Activated CD8-positive, alpha-beta T cell treated with anti-CD3 and anti-CD28 coated beads for 36 hours (primary cell): ENCODE data around the gene SLC25A29. TPM values are rescaled to one million over a fixed set of nuclear protein-coding genes. Genes with fewer than 3 reads are reported as not detected.
"Not testable (repeated sequence)": the region's sequence is repeated elsewhere in the genome, so short reads cannot be mapped to it uniquely, and the experiment has no call there.

Experiments used
- ATAC-seq: fragments of 200-7000 bp; cut with Tn5 transposase; one replicate; pipeline ENCODE4 v1.10.0; 2021; ENCODE audit warnings: mild to moderate bottlenecking, moderate library complexity
- CTCF ChIA-PET: fragments of 350-600 bp; sonication (Branson Sonifier 250); formaldehyde crosslinking; loops from one replicate; lab custom pipeline; 2021; ENCODE audit warnings: antibody characterized with exemption; lab: Charles Lee
- POLR2A ChIA-PET: fragments of 350-600 bp; sonication (Branson Sonifier 250); formaldehyde crosslinking; loops from one replicate; lab custom pipeline; 2021; ENCODE audit warnings: antibody characterized with exemption; lab: Charles Lee
- DNase-seq: peaks from one replicate; pipeline ENCODE4 v3.0.0-alpha.2; 2020
- H3K27ac Mint-ChIP-seq: one replicate; pipeline ENCODE4 v1.8.0; 2021; ENCODE audit warnings: mild to moderate bottlenecking, mixed read lengths
- H3K27me3 Mint-ChIP-seq: one replicate; pipeline ENCODE4 v1.8.0; 2021; ENCODE audit warnings: mixed read lengths
- H3K36me3 Mint-ChIP-seq: one replicate; pipeline ENCODE4 v1.8.0; 2021; ENCODE audit warnings: low read depth, mixed read lengths
- H3K4me1 Mint-ChIP-seq: one replicate; pipeline ENCODE4 v1.8.0; 2021; ENCODE audit warnings: low read depth, mixed read lengths
- H3K4me3 Mint-ChIP-seq: one replicate; pipeline ENCODE4 v1.8.0; 2021; ENCODE audit warnings: mild to moderate bottlenecking, moderate library complexity, mixed read lengths
- H3K9me3 Mint-ChIP-seq: one replicate; pipeline ENCODE4 v1.8.0; 2021; ENCODE audit warnings: mixed read lengths
- intact Hi-C: fragments of 100-400 bp; cut with micrococcal nuclease; formaldehyde crosslinking; loops from one replicate; pipeline ENCODE4 v1.10.0; 2022
- total RNA-seq, 2 experiments: library from RNA; stranded (reverse); gene quantifications; one replicate each; pipeline ENCODE4 v1.2.3, GENCODE V29; 2021
- TF ChIP-seq, protein P1 (sequence below): fragments of 200-600 bp; IDR thresholded peaks from one replicate; pipeline ENCODE4 v1.8.0; 2022; ENCODE audit warnings: antibody characterized with exemption, mild to moderate bottlenecking

The SLC25A29 gene
- total RNA-seq, 2 experiments from 2014 or later: 23.6 to 24.7 TPM

DNA sequence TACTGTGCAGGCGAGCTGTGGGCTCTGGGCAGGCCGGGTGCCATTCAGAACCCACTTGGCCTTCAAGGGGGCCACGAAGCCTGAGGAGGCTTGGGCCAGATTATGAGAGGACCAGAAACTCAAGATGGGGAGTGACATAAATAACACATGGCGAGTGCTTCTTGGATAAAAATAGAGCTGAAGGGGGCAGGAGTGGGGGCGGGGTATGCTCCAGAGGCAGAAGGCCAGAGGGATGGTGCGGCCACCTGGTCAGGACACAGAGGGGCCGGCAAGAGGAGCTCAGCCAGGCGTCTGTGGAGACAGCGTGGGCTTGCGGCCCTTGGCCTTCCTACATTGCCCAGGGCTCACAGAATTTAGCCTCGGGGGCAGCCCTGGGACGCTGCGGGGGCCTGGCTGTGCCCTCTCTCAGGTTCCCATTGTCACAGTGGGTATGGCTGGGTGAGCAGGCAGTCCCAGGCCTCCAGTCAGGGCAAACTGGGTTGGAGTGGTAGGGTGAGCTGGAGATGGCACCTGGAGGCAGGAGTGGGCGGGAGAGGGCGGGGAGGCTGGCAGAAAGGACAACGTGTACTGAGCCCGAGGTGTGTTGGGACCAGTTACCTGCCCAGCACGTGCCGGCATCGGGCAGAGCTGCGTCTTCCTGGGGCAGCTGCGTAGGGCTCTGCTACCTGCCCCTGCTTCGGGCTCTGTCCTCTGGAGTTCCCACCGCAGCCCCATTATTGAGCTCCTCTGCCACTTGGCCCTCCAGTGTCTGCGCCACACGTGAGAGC lies 7.4 kb upstream of the SLC25A29 start:
- POLR2A ChIA-PET: interaction anchor here (0.5 to 1.2 kb wide), 6 partner anchors 8 to 315 kb away, joined by 3 to 4 read pairs (median 3); no protein-coding TSS in a partner anchor
- H3K36me3 Mint-ChIP-seq: no peaks in the 10 kb centered on the region
- CTCF ChIA-PET: interaction anchor here (1.0 to 1.6 kb wide), 5 partner anchors 10 to 72 kb away, joined by 3 to 7 read pairs (median 3); no protein-coding TSS in a partner anchor
- H3K4me3 Mint-ChIP-seq: no peak overlapping the region
- ATAC-seq (no peak), DNase-seq (no peak)
- H3K27ac Mint-ChIP-seq: no peak overlapping the region
- H3K27me3 Mint-ChIP-seq: peaks cover 1% of the 10 kb centered on the region
- no peaks in the 10 kb centered on the region for H3K9me3 Mint-ChIP-seq
- H3K4me1 Mint-ChIP-seq: peaks cover 7% of the 10 kb centered on the region
- intact Hi-C loops: no loop called here
- TF ChIP-seq, protein P1, sequence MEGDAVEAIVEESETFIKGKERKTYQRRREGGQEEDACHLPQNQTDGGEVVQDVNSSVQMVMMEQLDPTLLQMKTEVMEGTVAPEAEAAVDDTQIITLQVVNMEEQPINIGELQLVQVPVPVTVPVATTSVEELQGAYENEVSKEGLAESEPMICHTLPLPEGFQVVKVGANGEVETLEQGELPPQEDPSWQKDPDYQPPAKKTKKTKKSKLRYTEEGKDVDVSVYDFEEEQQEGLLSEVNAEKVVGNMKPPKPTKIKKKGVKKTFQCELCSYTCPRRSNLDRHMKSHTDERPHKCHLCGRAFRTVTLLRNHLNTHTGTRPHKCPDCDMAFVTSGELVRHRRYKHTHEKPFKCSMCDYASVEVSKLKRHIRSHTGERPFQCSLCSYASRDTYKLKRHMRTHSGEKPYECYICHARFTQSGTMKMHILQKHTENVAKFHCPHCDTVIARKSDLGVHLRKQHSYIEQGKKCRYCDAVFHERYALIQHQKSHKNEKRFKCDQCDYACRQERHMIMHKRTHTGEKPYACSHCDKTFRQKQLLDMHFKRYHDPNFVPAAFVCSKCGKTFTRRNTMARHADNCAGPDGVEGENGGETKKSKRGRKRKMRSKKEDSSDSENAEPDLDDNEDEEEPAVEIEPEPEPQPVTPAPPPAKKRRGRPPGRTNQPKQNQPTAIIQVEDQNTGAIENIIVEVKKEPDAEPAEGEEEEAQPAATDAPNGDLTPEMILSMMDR: no peak

DNA sequence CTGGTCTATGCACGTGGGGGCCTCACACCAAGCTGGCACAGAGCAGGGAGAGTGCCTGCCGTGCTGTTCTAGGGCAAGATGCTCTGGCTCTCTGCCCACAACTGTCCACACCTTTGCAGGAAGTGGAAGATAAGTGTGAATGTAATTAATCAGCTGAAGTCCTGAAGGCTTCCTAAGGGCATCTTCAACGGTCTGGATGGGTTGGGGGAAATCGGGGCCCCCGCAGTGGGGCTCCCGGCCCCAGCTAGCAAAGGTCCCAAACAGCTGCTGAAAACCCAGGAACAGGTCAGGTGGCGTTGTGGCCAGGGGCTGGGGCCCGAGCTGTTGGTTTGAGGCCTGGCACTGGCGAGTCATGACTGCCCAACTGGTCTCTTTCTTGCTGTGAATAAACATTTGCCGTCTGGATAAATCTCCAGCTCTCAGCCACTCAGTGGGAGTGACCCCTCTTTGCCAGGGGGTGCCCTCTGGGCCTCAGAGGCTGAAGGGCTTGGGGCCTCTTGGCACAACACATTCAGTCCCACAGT lies 6.7 kb upstream of the SLC25A29 start:
- DNase-seq (no peak), ATAC-seq (no peak)
- H3K4me3 Mint-ChIP-seq: no peak overlapping the region
- H3K27me3 Mint-ChIP-seq: peaks cover 1% of the 10 kb centered on the region
- CTCF ChIA-PET: interaction anchor here (1.0 to 1.6 kb wide), 5 partner anchors 10 to 72 kb away, joined by 3 to 7 read pairs (median 3); no protein-coding TSS in a partner anchor
- H3K9me3 Mint-ChIP-seq: no peaks in the 10 kb centered on the region
- POLR2A ChIA-PET: interaction anchor here (0.5 to 1.2 kb wide), 3 partner anchors 9 to 28 kb away, joined by 3 to 4 read pairs (median 3); no protein-coding TSS in a partner anchor
- H3K36me3 Mint-ChIP-seq: no peaks in the 10 kb centered on the region
- TF ChIP-seq, protein P1: no peak
- intact Hi-C loops: no loop called here
- H3K4me1 Mint-ChIP-seq: peaks cover 7% of the 10 kb centered on the region
- no peak overlapping the region for H3K27ac Mint-ChIP-seq

DNA sequence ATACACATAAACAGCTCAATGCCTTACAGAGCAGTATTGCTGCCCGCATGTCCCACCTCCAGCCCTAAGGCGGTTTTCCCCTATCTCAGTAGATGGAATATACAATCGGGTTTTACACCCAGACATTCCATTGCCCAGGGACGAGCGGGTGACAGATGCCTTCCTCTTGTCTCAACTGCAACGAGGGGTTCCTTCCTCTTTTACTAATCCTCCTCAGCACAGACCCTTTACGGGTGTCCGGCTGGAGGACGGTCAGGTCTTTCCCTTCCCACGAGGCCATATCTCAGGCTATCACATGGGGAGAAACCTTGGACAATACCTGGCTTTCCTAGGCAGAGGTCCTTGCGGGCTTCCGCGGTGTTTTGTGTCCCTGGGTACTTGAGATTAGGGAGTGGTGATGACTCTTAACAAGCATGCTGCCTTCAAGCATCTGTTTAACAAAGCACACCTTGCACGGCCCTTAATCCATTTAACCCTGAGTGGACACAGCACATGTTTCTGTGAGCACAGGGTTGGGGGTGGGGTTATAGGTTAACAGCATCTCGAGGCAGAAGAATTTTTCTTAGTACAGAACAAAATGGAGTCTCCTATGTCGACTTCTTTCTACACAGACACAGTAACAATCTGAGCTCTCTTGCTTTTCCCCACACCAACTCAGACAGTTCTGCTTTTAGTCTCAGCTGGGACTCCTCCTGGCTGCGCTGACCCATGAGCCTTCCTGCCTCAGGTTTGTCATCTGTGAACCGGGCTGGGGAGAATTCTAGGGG lies 6.0 kb upstream of the SLC25A29 start:
- H3K27me3 Mint-ChIP-seq, DNase-seq, ATAC-seq, H3K4me3 Mint-ChIP-seq, H3K36me3 Mint-ChIP-seq, H3K4me1 Mint-ChIP-seq, H3K9me3 Mint-ChIP-seq, intact Hi-C loops, H3K27ac Mint-ChIP-seq: not testable (repeated sequence)
- ChIA-PET POLR2A (interaction anchor here (0.7 to 1.2 kb wide), 2 partner anchors 9 to 27 kb away, joined by 3 to 4 read pairs; no protein-coding TSS in a partner anchor), CTCF (interaction anchor here (1.0 to 1.6 kb wide), 2 partner anchors 9 to 26 kb away, joined by 3 to 7 read pairs; no protein-coding TSS in a partner anchor)

DNA sequence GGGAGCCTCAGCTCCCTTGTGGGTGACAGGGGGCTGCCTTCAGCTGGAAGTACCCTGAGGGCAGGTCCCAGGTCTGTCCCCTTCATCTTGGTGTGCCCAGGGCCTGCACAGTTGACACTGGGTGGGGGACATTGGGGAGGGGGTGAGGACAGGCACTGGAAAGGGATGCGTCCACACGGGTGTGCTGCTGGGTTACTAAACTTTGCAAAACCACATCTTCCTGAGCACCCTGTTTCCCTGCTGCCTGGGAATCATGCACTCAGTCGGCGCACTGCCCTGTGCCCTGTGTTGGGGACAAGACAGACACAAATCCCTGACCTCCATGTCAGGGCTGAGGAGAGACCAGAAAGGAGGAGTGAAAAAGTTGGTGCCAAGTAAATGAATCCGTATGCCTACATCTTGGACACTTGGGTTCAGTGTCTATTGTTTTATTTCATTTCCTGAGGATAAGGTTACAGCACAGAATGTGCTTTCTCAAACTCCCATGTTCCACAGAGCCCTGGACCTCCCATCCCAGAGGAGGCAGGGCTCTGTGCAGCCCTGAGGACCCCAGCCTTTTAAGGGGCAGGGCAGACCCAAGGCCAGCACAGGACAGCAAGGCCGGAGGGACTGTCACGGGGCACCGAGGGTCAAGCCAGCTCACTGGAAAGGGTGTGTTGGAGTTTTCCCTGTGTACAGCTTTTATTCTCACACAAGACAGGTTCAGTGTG lies 2.9 kb upstream of the SLC25A29 start:
- Mint-ChIP-seq H3K9me3 (no peaks in the 10 kb centered on the region), H3K4me3 (no peak overlapping the region), H3K27ac (no peak overlapping the region), H3K4me1 (peaks cover 15% of the 10 kb centered on the region), H3K27me3 (peaks cover 4% of the 10 kb centered on the region), H3K36me3 (no peaks in the 10 kb centered on the region)
- ChIA-PET POLR2A (interaction anchor here (0.6 to 1.2 kb wide), 3 partner anchors 52 to 97 kb away, joined by 3 to 7 read pairs (median 5); a partner anchor contains a TSS), CTCF (interaction anchor here (0.7 to 2.0 kb wide), 5 partner anchors 9 to 81 kb away, joined by 3 to 6 read pairs (median 3); a partner anchor contains a TSS)
- DNase-seq: no peak
- intact Hi-C loops: loop anchor here (10.0 kb wide), 1 partner anchor 66 kb away; the partner anchor contains the start of gene WDR25
- TF ChIP-seq, protein P1: no peak
- no peak for ATAC-seq

DNA sequence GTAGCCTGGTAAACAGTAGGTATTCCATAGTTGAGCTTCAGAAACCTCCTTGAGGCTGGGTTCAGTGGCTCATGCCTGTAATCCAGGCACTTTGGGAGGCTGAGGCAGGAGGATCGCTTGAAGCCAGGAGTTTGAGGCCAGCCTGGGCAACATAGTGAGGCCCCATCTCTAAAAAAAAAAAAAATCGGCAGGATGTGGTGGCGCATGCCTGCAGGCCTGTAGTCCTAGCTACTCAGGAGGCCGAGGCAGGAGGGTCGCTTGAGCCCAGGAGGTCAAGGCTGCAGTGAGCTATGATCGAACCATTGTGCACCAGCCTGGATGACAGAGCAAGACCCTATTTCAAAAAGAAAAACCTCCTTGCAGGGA lies 2.2 kb upstream of the SLC25A29 start:
- H3K27me3 Mint-ChIP-seq, H3K27ac Mint-ChIP-seq, H3K36me3 Mint-ChIP-seq, H3K9me3 Mint-ChIP-seq, DNase-seq, ATAC-seq, H3K4me3 Mint-ChIP-seq: not testable (repeated sequence)
- POLR2A ChIA-PET: interaction anchor here (0.6 to 1.3 kb wide), 4 partner anchors 44 to 64 kb away, joined by 3 to 5 read pairs (median 4); no protein-coding TSS in a partner anchor
- H3K4me1 Mint-ChIP-seq: peaks cover 15% of the 10 kb centered on the region
- intact Hi-C loops: loop anchor here (10.0 kb wide), 1 partner anchor 66 kb away; the partner anchor contains the start of gene WDR25
- CTCF ChIA-PET: interaction anchor here (0.7 to 2.0 kb wide), 2 partner anchors 10 to 49 kb away, joined by 3 to 6 read pairs; no protein-coding TSS in a partner anchor
